IMR-90 (cell line): Measurements from ENCODE around the gene MYO1D. TPM values are rescaled to one million over a fixed set of nuclear protein-coding genes. Genes with fewer than 3 reads are reported as not detected.

ENCODE experiments used
- ATAC-seq: fragments of 200-7000 bp; cut with Tn5 transposase; 2 replicates; pipeline ENCODE4 v1.9.1; 2020; ENCODE audit warnings: low read depth, mild to moderate bottlenecking, moderate library complexity
- BruUV-seq: library from RNA; stranded (reverse); fragments of 400-500 nt; replicated peaks from 2 replicates; lab custom pipeline; 2021; lab: Mats Ljungman, UMichigan
- CTCF ChIA-PET: fragments of 300-600 bp; formaldehyde crosslinking; extraction: SDS; loops from one replicate; lab custom pipeline; 2021; ENCODE audit warnings: antibody characterized with exemption; lab: Yijun Ruan, JAX
- POLR2A ChIA-PET: fragments of 300-600 bp; sonication (Branson Sonifier 250); formaldehyde crosslinking; loops from one replicate; lab custom pipeline; 2022; ENCODE audit warnings: antibody characterized with exemption; ENCODE audit not compliant: unreplicated experiment; lab: Charles Lee
- DNase-seq: peaks from one replicate; pipeline ENCODE4 v3.0.0; 2013
- H2AFZ ChIP-seq: replicated peaks from 2 replicates; pipeline ENCODE3; 2013; ENCODE audit warnings: low read length, mild to moderate bottlenecking; ENCODE audit not compliant: poor library complexity
- H2AK5ac ChIP-seq: 2 replicates; pipeline ENCODE4 v1.6.1; 2013; ENCODE audit warnings: low read depth, low read length, inconsistent platforms
- H2AK9ac ChIP-seq: replicated peaks from 2 replicates; pipeline ENCODE3; 2013; ENCODE audit warnings: mild to moderate bottlenecking, low read depth, low read length, moderate library complexity; ENCODE audit not compliant: poor library complexity
- H2BK120ac ChIP-seq: 2 replicates; pipeline ENCODE4 v1.6.1; 2013; ENCODE audit warnings: low read depth, low read length, inconsistent platforms
- H2BK15ac ChIP-seq: 3 replicates; pipeline ENCODE4 v1.6.1; 2013; ENCODE audit warnings: low read depth, low read length, inconsistent platforms
- H2BK20ac ChIP-seq: 2 replicates; pipeline ENCODE4 v1.6.1; 2013; ENCODE audit warnings: low read depth, mild to moderate bottlenecking, inconsistent platforms, low read length, moderate library complexity
- H2BK5ac ChIP-seq: 2 replicates; pipeline ENCODE4 v1.6.1; 2013; ENCODE audit warnings: mild to moderate bottlenecking, low read depth, low read length, inconsistent platforms; ENCODE audit not compliant: poor library complexity, severe bottlenecking
- H3K14ac ChIP-seq: replicated peaks from 2 replicates; pipeline ENCODE4 v1.6.1; 2013; ENCODE audit warnings: low read depth, low read length, inconsistent platforms
- H3K18ac ChIP-seq: 2 replicates; pipeline ENCODE4 v1.6.1; 2013; ENCODE audit warnings: low read depth, low read length, control low read depth
- H3K23ac ChIP-seq: 2 replicates; pipeline ENCODE4 v1.6.1; 2013; ENCODE audit warnings: low read depth, low read length, inconsistent platforms
- H3K27ac ChIP-seq: 2 replicates; pipeline ENCODE4 v1.5.1; 2013; ENCODE audit warnings: mild to moderate bottlenecking, control low read depth, low read length; ENCODE audit not compliant: insufficient read depth
- H3K27me3 ChIP-seq: 2 replicates; pipeline ENCODE4 v1.6.1; 2013; ENCODE audit warnings: low read length; ENCODE audit not compliant: control insufficient read depth, insufficient read depth
- H3K36me3 ChIP-seq: 2 replicates; pipeline ENCODE4 v1.6.1; 2013; ENCODE audit warnings: low read length, mixed read lengths; ENCODE audit not compliant: control insufficient read depth, insufficient read depth
- H3K4ac ChIP-seq: 2 replicates; pipeline ENCODE4 v1.6.1; 2013; ENCODE audit warnings: low read depth, low read length, inconsistent platforms
- H3K4me1 ChIP-seq: 2 replicates; pipeline ENCODE4 v1.6.1; 2013; ENCODE audit warnings: low read length, mixed read lengths; ENCODE audit not compliant: control insufficient read depth, insufficient read depth
- H3K4me2 ChIP-seq: 2 replicates; pipeline ENCODE4 v1.6.1; 2013; ENCODE audit warnings: low read depth, mild to moderate bottlenecking, control low read depth, low read length, moderate library complexity
- H3K4me3 ChIP-seq: 2 replicates; pipeline ENCODE4 v1.5.1; 2013; ENCODE audit warnings: low read depth, mild to moderate bottlenecking, control low read depth, low read length, moderate library complexity; ENCODE audit not compliant: insufficient read depth
- H3K56ac ChIP-seq: 2 replicates; pipeline ENCODE4 v1.6.1; 2013; ENCODE audit warnings: low read length, inconsistent platforms; ENCODE audit not compliant: insufficient read depth; ENCODE audit errors: extremely low read depth
- H3K79me1 ChIP-seq, 2 experiments: 2 replicates each; pipeline ENCODE4 v1.6.1; 2013; ENCODE audit warnings: low read length in 2 of 2, inconsistent platforms in 1 of 2, low read depth in 1 of 2
- H3K9ac ChIP-seq: 2 replicates; pipeline ENCODE4 v1.6.1; 2013; ENCODE audit warnings: low read depth, low read length, control low read depth
- H3K9me1 ChIP-seq: 2 replicates; pipeline ENCODE4 v1.6.1; 2013; ENCODE audit warnings: low read length, inconsistent platforms; ENCODE audit not compliant: insufficient read depth
- H3K9me3 ChIP-seq: 2 replicates; pipeline ENCODE4 v1.6.1; 2013; ENCODE audit warnings: low read length; ENCODE audit not compliant: control insufficient read depth, insufficient read depth
- H4K20me1 ChIP-seq: 2 replicates; pipeline ENCODE4 v1.6.1; 2013; ENCODE audit warnings: low read length, inconsistent platforms; ENCODE audit not compliant: insufficient read depth
- H4K5ac ChIP-seq: 2 replicates; pipeline ENCODE4 v1.6.1; 2013; ENCODE audit warnings: mild to moderate bottlenecking, low read depth, low read length, control low read depth
- H4K8ac ChIP-seq, 2 experiments: 2 replicates each; pipeline ENCODE4 v1.6.1; 2013; ENCODE audit warnings: low read depth in 2 of 2, low read length in 2 of 2, control low read depth in 1 of 2, inconsistent platforms in 1 of 2
- H4K91ac ChIP-seq: 2 replicates; pipeline ENCODE4 v1.6.1; 2013; ENCODE audit warnings: low read depth, low read length, inconsistent platforms; ENCODE audit not compliant: insufficient read depth
- BHLHE40 ChIP-seq: fragments of 150-350 bp; IDR thresholded peaks from 2 replicates; pipeline ENCODE4 v1.6.1; 2016; ENCODE audit warnings: mild to moderate bottlenecking, low read depth, low read length
- CEBPB ChIP-seq: IDR thresholded peaks from 2 replicates; pipeline ENCODE4 v1.6.1; 2012; ENCODE audit warnings: low read depth, low read length, improper control_type of control experiment
- CHD1 ChIP-seq: IDR thresholded peaks from 2 replicates; pipeline ENCODE4 v1.6.1; 2012; ENCODE audit warnings: low read depth, low read length, improper control_type of control experiment
- CTCF ChIP-seq: conservative IDR thresholded peaks from 2 replicates; pipeline ENCODE4 v1.5.1; 2012; ENCODE audit warnings: mild to moderate bottlenecking, low read depth, low read length, improper control_type of control experiment
- FOS ChIP-seq: fragments of 150-350 bp; IDR thresholded peaks from 2 replicates; pipeline ENCODE4 v1.6.1; 2016; ENCODE audit warnings: low read depth, low read length
- MAFK ChIP-seq: IDR thresholded peaks from 2 replicates; pipeline ENCODE4 v1.6.1; 2012; ENCODE audit warnings: low read depth, low read length, improper control_type of control experiment
- MAZ ChIP-seq: IDR thresholded peaks from 2 replicates; pipeline ENCODE4 v1.6.1; 2012; ENCODE audit warnings: low read depth, mild to moderate bottlenecking, low read length, improper control_type of control experiment, moderate library complexity, borderline replicate concordance
- MXI1 ChIP-seq: IDR thresholded peaks from 2 replicates; pipeline ENCODE4 v1.6.1; 2012; ENCODE audit warnings: low read depth, mild to moderate bottlenecking, low read length, moderate library complexity, borderline replicate concordance
- NFE2L2 ChIP-seq: fragments of 150-350 bp; IDR thresholded peaks from 2 replicates; pipeline ENCODE4 v1.6.1; 2016; ENCODE audit warnings: low read depth, mild to moderate bottlenecking, low read length
- POLR2A ChIP-seq: IDR thresholded peaks from 2 replicates; pipeline ENCODE4 v1.6.1; 2012; ENCODE audit warnings: mild to moderate bottlenecking, low read depth, low read length
- RAD21 ChIP-seq: IDR thresholded peaks from 2 replicates; pipeline ENCODE4 v1.6.1; 2012; ENCODE audit warnings: low read length, improper control_type of control experiment
- RCOR1 ChIP-seq: IDR thresholded peaks from 2 replicates; pipeline ENCODE4 v1.6.1; 2012; ENCODE audit warnings: mild to moderate bottlenecking, low read length, improper control_type of control experiment; ENCODE audit not compliant: insufficient replicate concordance
- RFX5 ChIP-seq: IDR thresholded peaks from 2 replicates; pipeline ENCODE4 v1.8.0; 2012; ENCODE audit warnings: low read depth, mild to moderate bottlenecking, low read length, moderate library complexity
- SMC3 ChIP-seq: fragments of 150-350 bp; IDR thresholded peaks from 2 replicates; pipeline ENCODE4 v1.6.1; 2016; ENCODE audit warnings: low read depth, mild to moderate bottlenecking, antibody characterized with exemption, low read length, moderate library complexity
- WGBS, 2 experiments: methylation state at CpG; one replicate each; pipeline versions ENCODE4 v1.1.5 to v1.1.7; 2013; ENCODE audit warnings: missing lambda C conversion rate in 2 of 2; ENCODE audit not compliant: insufficient read length in 1 of 2; ENCODE audit errors: extremely low coverage in 2 of 2; 5-methylcytosine and 5-hydroxymethylcytosine counted together
- dilution Hi-C: fragments of 300-500 bp; cut with HindIII; formaldehyde crosslinking; loops from one replicate; pipeline ENCODE4 v1.14.3; 2018; ENCODE audit warnings: low sequenced_read_pairs; ENCODE audit not compliant: unreplicated experiment
- in situ Hi-C: fragments of 300-500 bp; cut with MboI; formaldehyde crosslinking; loops from 3 replicates; pipeline ENCODE4 v1.14.3; 2019; ENCODE audit warnings: low sequenced_read_pairs, inconsistent platforms, mixed read lengths
- intact Hi-C: fragments of 100-400 bp; cut with micrococcal nuclease; formaldehyde crosslinking; loops from 2 replicates; pipeline ENCODE4 v1.10.0; 2022
- polyA plus RNA-seq, 3 experiments: library from polyadenylated mRNA; depleted of rRNA; stranded (reverse); fragments of >200 nt; gene quantifications; 2 replicates each; pipeline ENCODE4 v1.2.3, GENCODE V29; 2012; ENCODE audit warnings: low replicate concordance in 1 of 3
- total RNA-seq: library from RNA; depleted of rRNA; stranded (reverse); fragments of >200 nt; gene quantifications from 2 replicates; pipeline ENCODE4 v1.2.3, GENCODE V29; 2012
- TF ChIP-seq, protein P1 (sequence below): fragments of 150-350 bp; IDR thresholded peaks from 2 replicates; pipeline ENCODE4 v1.6.1; 2016; ENCODE audit warnings: low read depth, mild to moderate bottlenecking, low read length, moderate library complexity, borderline replicate concordance
- TF ChIP-seq, protein P2 (sequence below): fragments of 150-350 bp; IDR thresholded peaks from 2 replicates; pipeline ENCODE4 v1.6.1; 2017; ENCODE audit warnings: mild to moderate bottlenecking, antibody characterized with exemption, low read length, low read depth

Gene MYO1D
- total and polyA plus RNA-seq, 2 of the 4 experiments (the other 2 are of a cell fraction), result 0.63 to 0.90 TPM

DNA sequence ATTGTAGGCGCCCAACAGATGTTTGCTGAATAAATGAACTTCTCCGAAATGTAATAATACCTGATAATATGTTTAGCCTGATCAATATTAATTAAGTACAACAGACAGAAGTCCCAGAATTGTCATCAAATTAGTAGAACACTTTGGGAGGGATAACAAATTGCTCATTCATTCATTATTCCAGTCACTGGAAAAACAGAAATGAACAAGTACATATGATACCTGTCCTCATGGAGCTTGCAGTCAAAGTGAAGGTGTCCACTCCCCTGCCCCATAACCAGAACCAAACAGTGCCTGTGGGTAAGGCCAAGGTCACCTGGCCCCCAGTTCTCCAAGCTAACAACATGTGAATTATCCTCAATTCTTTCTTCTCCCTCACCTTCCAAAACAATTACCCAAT lies 42.8 kb downstream of the MYO1D start:
- Histone ChIP-seq H3K79me1 (no peaks in the 10 kb centered on the region), H3K4me2 (no peak overlapping the region), H3K23ac (no peak overlapping the region), H4K91ac (no peak overlapping the region), H2AK5ac (no peak overlapping the region), H3K4ac (no peak overlapping the region), H2AFZ (no peak overlapping the region), H2BK20ac (no peak overlapping the region), H2BK5ac (no peak overlapping the region), H3K56ac (no peak overlapping the region), H3K36me3 (no peaks in the 10 kb centered on the region), H3K27ac (no peak overlapping the region), H3K4me3 (no peak overlapping the region), H3K4me1 (no peaks in the 10 kb centered on the region), H3K18ac (no peak overlapping the region), H2BK120ac (no peak overlapping the region), H3K9ac (no peak overlapping the region), H4K8ac (no peak overlapping the region), H4K5ac (no peak overlapping the region), H2AK9ac (no peak overlapping the region), H3K9me3 (no peaks in the 10 kb centered on the region), H3K9me1 (no peaks in the 10 kb centered on the region), H4K20me1 (no peaks in the 10 kb centered on the region), H3K14ac (no peak overlapping the region), H3K27me3 (no peaks in the 10 kb centered on the region), H2BK15ac (no peak overlapping the region)
- in situ Hi-C loops, result no loop called here
- no TSS peak for BruUV-seq
- no CpG with 5 or more reads among the region's 2 CpGs for WGBS, 2 experiments
- TF ChIP-seq RCOR1 (no peak), NFE2L2 (no peak), RAD21 (no peak), FOS (no peak), CEBPB (no peak), SMC3 (no peak), MXI1 (no peak), BHLHE40 (no peak), MAZ (no peak), POLR2A (no peak), MAFK (no peak), CHD1 (no peak), CTCF (no peak), RFX5 (no peak)
- TF ChIP-seq, protein P1, sequence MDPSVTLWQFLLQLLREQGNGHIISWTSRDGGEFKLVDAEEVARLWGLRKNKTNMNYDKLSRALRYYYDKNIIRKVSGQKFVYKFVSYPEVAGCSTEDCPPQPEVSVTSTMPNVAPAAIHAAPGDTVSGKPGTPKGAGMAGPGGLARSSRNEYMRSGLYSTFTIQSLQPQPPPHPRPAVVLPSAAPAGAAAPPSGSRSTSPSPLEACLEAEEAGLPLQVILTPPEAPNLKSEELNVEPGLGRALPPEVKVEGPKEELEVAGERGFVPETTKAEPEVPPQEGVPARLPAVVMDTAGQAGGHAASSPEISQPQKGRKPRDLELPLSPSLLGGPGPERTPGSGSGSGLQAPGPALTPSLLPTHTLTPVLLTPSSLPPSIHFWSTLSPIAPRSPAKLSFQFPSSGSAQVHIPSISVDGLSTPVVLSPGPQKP, result no peak
- TF ChIP-seq, protein P2, sequence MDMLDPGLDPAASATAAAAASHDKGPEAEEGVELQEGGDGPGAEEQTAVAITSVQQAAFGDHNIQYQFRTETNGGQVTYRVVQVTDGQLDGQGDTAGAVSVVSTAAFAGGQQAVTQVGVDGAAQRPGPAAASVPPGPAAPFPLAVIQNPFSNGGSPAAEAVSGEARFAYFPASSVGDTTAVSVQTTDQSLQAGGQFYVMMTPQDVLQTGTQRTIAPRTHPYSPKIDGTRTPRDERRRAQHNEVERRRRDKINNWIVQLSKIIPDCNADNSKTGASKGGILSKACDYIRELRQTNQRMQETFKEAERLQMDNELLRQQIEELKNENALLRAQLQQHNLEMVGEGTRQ, result no peak
- DNase-seq, result no peak
- ATAC-seq, result no peak
- CTCF ChIA-PET, result no interaction called here
- intact Hi-C loops, result no loop called here
- POLR2A ChIA-PET, result no interaction called here
- dilution Hi-C loops, result no loop called here
